CD4-positive, alpha-beta T cell (primary cell): ENCODE data around the gene SH3BP5L. TPM values are rescaled to one million over a fixed set of nuclear protein-coding genes. Genes with fewer than 3 reads are reported as not detected.
"Not testable (repeated sequence)": the region's sequence is repeated elsewhere in the genome, so short reads cannot be mapped to it uniquely, and the experiment has no call there.

ENCODE experiments used
- ATAC-seq: fragments of 200-7000 bp; cut with Tn5 transposase; one replicate; pipeline ENCODE4 v1.10.0; 2022; ENCODE audit warnings: mild to moderate bottlenecking; ENCODE audit not compliant: poor library complexity
- CTCF ChIA-PET: fragments of 350-600 bp; sonication (Branson Sonifier 250); formaldehyde crosslinking; loops from one replicate; lab custom pipeline; 2021; ENCODE audit warnings: antibody characterized with exemption, inconsistent platforms; lab: Charles Lee
- POLR2A ChIA-PET: fragments of 350-600 bp; sonication (Branson Sonifier 250); formaldehyde crosslinking; loops from one replicate; lab custom pipeline; 2021; ENCODE audit warnings: antibody characterized with exemption, inconsistent platforms; lab: Charles Lee
- DNase-seq, 14 experiments: peaks; one replicate each; pipeline ENCODE4 v3.0.0-alpha.2; 2013 to 2020; ENCODE audit warnings: mixed read lengths in 2 of 14
- H3K27ac ChIP-seq, 2 donors: one replicate each; pipeline versions ENCODE4 v1.5.1 to v1.7.0; 2013; ENCODE audit warnings: low read length in 2 of 2, low read depth in 1 of 2, mild to moderate bottlenecking in 1 of 2
- H3K27me3 ChIP-seq, 2 experiments: 1 replicate in 1 of 2; 2 replicates in 1 of 2; pipeline versions ENCODE4 v1.6.1 to v1.7.0; 2013; ENCODE audit warnings: low read length in 2 of 2, control low read depth in 1 of 2, mild to moderate bottlenecking in 1 of 2, moderate library complexity in 1 of 2; ENCODE audit not compliant: insufficient read depth in 2 of 2, control insufficient read depth in 1 of 2
- H3K36me3 ChIP-seq: one replicate; pipeline ENCODE4 v1.6.1; 2013; ENCODE audit warnings: low read length, control low read depth; ENCODE audit not compliant: insufficient read depth
- H3K4me1 ChIP-seq: one replicate; pipeline ENCODE4 v1.6.1; 2013; ENCODE audit warnings: low read length, control low read depth; ENCODE audit not compliant: insufficient read depth
- H3K4me3 ChIP-seq: one replicate; pipeline ENCODE4 v1.5.1; 2013; ENCODE audit warnings: mild to moderate bottlenecking, low read length, moderate library complexity
- H3K9me3 ChIP-seq, 2 experiments: 1 replicate in 1 of 2; 2 replicates in 1 of 2; pipeline versions ENCODE4 v1.6.1 to v1.7.0; 2013; ENCODE audit warnings: low read length in 2 of 2, mild to moderate bottlenecking in 2 of 2, control low read depth in 1 of 2, moderate library complexity in 1 of 2; ENCODE audit not compliant: control insufficient read depth in 1 of 2, insufficient read depth in 1 of 2
- H3K27ac Mint-ChIP-seq: one replicate; pipeline ENCODE4 v1.8.0; 2020; ENCODE audit warnings: mixed read lengths
- H3K27me3 Mint-ChIP-seq: one replicate; pipeline ENCODE4 v1.8.0; 2021; ENCODE audit warnings: mixed read lengths
- H3K36me3 Mint-ChIP-seq: one replicate; pipeline ENCODE4 v1.8.0; 2021; ENCODE audit warnings: low read depth, mixed read lengths
- H3K4me1 Mint-ChIP-seq: one replicate; pipeline ENCODE4 v1.8.0; 2021; ENCODE audit warnings: low read depth, mixed read lengths
- H3K4me3 Mint-ChIP-seq: one replicate; pipeline ENCODE4 v1.8.0; 2020; ENCODE audit warnings: mild to moderate bottlenecking, mixed read lengths
- H3K9me3 Mint-ChIP-seq: one replicate; pipeline ENCODE4 v1.8.0; 2020; ENCODE audit warnings: mixed read lengths
- intact Hi-C, 2 experiments: fragments of 100-400 bp; cut with DNase I in 1 of 2; cut with micrococcal nuclease in 1 of 2; formaldehyde crosslinking; loops; one replicate each; pipeline versions ENCODE4 v1.15.1 to v1.9.0; 2023 to 2025; cut with DNase I, micrococcal nuclease
- total RNA-seq, 174 experiments: library from RNA in 2 of 174; stranded (reverse) in 2 of 174; gene quantifications; one replicate each; pipeline ENCODE4 v1.2.3 and lab custom pipeline; 2021 to 2026
- TF ChIP-seq, protein P1 (sequence below): fragments of 200-600 bp; IDR thresholded peaks from one replicate; pipeline ENCODE4 v1.8.0; 2022; ENCODE audit warnings: antibody characterized with exemption, mild to moderate bottlenecking

SH3BP5L gene
- total RNA-seq, 2 experiments from 2014 or later = 21.7 to 25.2 TPM

DNA sequence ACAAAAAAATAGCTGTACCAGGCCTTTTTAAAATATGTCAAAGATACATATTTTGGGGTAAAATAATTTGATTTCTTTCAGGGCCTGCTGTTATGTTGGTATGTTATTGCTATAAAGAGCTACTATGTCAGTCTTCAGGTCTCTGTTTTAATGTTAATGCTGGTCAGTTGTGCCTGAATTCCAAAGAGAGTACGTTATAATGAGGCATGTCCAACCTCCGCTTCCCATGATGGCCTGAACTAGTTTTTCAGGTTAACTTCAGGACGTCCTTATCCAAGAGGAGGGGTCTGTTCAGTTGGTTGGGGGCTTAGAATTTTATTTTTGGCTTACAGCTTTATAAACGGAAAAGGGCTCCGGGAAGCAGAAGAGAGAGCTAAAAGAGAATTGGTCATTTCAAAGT, 35.3 kb downstream of the SH3BP5L start:
- H3K27me3 ChIP-seq = no peaks in the 10 kb centered on the region
- Mint-ChIP-seq H3K27me3 (no peaks in the 10 kb centered on the region), H3K9me3 (peaks cover 9% of the 10 kb centered on the region), H3K4me3 (no peak overlapping the region), H3K36me3 (no peaks in the 10 kb centered on the region), H3K4me1 (no peaks in the 10 kb centered on the region), H3K27ac (no peak overlapping the region)
- CTCF ChIA-PET = no interaction called here
- no peaks in the 10 kb centered on the region for H3K36me3 ChIP-seq
- H3K4me1 ChIP-seq = no peaks in the 10 kb centered on the region
- H3K27ac ChIP-seq = no peak overlapping the region
- peaks cover 0 to 13% of the 10 kb centered on the region in 2 experiments for H3K9me3 ChIP-seq
- DNase-seq (no peak), ATAC-seq (no peak)
- intact Hi-C loops = no loop called here
- POLR2A ChIA-PET = interaction anchor here (0.5 kb wide), 1 partner anchor 1421 kb away, joined by 3 read pairs; no protein-coding TSS in a partner anchor
- TF ChIP-seq, protein P1, sequence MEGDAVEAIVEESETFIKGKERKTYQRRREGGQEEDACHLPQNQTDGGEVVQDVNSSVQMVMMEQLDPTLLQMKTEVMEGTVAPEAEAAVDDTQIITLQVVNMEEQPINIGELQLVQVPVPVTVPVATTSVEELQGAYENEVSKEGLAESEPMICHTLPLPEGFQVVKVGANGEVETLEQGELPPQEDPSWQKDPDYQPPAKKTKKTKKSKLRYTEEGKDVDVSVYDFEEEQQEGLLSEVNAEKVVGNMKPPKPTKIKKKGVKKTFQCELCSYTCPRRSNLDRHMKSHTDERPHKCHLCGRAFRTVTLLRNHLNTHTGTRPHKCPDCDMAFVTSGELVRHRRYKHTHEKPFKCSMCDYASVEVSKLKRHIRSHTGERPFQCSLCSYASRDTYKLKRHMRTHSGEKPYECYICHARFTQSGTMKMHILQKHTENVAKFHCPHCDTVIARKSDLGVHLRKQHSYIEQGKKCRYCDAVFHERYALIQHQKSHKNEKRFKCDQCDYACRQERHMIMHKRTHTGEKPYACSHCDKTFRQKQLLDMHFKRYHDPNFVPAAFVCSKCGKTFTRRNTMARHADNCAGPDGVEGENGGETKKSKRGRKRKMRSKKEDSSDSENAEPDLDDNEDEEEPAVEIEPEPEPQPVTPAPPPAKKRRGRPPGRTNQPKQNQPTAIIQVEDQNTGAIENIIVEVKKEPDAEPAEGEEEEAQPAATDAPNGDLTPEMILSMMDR = no peak
- no peak overlapping the region for H3K4me3 ChIP-seq

DNA sequence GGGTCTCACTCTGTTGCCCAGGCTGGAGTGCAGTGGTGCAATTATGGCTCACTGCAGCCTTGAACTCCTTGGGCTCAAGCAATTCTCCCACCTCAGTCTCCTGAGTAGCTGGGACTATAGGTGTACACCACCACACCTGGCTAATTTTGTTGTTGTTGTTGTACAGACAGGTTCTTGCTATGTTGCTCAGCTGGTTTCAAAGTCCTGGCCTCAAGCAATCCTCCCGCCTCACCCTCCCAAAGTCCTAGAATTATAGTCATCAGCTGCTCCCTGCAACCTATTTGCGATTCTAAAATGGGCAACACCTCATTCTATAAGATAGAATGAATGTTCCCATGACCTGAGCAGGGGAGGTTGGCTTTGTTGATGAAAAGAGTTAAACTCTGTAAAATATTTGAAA, 36.4 kb downstream of the SH3BP5L start:
- H3K4me1 ChIP-seq, H3K36me3 Mint-ChIP-seq, CTCF ChIA-PET, POLR2A ChIA-PET, H3K9me3 ChIP-seq, H3K27me3 Mint-ChIP-seq, ATAC-seq, DNase-seq, H3K36me3 ChIP-seq, H3K27ac ChIP-seq, H3K27me3 ChIP-seq, H3K4me3 ChIP-seq, H3K9me3 Mint-ChIP-seq, H3K4me3 Mint-ChIP-seq, intact Hi-C loops, H3K4me1 Mint-ChIP-seq, H3K27ac Mint-ChIP-seq: not testable (repeated sequence)

DNA sequence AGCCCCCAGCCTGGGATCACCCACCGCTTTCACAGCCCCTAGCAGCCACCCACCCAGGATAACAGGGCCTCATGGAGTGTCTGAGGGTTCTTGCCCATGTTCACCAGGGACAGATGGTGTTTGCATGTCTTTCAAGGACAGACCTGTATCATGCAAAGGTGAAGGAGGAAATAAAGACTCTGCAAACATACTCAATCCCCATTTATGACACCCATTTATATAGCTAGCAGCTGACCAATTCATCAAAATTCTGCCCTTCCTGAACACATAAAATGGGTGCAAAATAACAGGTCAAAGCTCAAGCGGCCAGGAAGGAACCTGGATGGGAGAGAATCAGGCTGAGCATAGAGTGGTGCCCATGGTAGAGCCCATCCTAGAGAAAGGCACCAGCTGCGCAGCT, 37.4 kb downstream of the SH3BP5L start:
- CTCF ChIA-PET = no interaction called here
- TF ChIP-seq, protein P1 = no peak

DNA sequence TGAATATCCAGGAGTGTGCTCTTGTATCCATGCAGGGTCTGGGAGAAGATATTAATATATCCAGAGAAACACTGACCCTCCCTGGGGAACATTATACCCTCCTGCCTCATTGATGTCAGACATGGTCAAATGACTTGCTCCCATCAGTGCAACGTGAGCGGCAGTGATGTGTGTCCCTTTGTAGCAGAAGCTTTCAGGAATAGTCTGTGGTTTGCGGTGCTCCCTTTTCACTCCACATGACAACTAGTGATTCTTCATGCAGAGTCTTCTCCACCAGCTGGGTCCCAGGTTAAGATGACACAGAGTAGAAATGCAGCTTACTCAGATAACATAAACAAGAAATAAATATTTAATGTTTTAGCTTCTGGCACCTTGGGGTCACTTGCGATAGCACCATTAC, 38.3 kb downstream of the SH3BP5L start:
- ChIA-PET POLR2A (no interaction called here), CTCF (no interaction called here)
- Mint-ChIP-seq H3K9me3 (no peaks in the 10 kb centered on the region), H3K27me3 (peaks cover 11% of the 10 kb centered on the region), H3K4me1 (no peaks in the 10 kb centered on the region), H3K36me3 (no peaks in the 10 kb centered on the region), H3K27ac (no peak overlapping the region), H3K4me3 (no peak overlapping the region)
- no peaks in the 10 kb centered on the region for H3K9me3 ChIP-seq
- H3K36me3 ChIP-seq = no peaks in the 10 kb centered on the region
- TF ChIP-seq, protein P1 = no peak
- H3K27me3 ChIP-seq = peaks cover 0 to 2% of the 10 kb centered on the region in 2 experiments
- intact Hi-C loops = no loop called here
- no peaks in the 10 kb centered on the region for H3K4me1 ChIP-seq
- DNase-seq (no peak), ATAC-seq (no peak)
- H3K27ac ChIP-seq = no peak overlapping the region
- H3K4me3 ChIP-seq = no peak overlapping the region

More for the DNA sequence above, 37.4 kb downstream of the SH3BP5L start:
- intact Hi-C loops = no loop called here
- Mint-ChIP-seq H3K4me1 (no peaks in the 10 kb centered on the region), H3K36me3 (no peaks in the 10 kb centered on the region), H3K4me3 (no peak overlapping the region), H3K27me3 (peaks cover 2% of the 10 kb centered on the region), H3K27ac (no peak overlapping the region), H3K9me3 (no peaks in the 10 kb centered on the region)
- no peak for DNase-seq
- H3K4me1 ChIP-seq = no peaks in the 10 kb centered on the region
- H3K27ac ChIP-seq = no peak overlapping the region
- H3K4me3 ChIP-seq = no peak overlapping the region
- H3K9me3 ChIP-seq = no peaks in the 10 kb centered on the region
- H3K36me3 ChIP-seq = no peaks in the 10 kb centered on the region
- ATAC-seq = no peak
- POLR2A ChIA-PET = no interaction called here
- peaks cover 0 to 2% of the 10 kb centered on the region in 2 experiments for H3K27me3 ChIP-seq
